Measurements from ENCODE around the gene SIAE. TPM values are rescaled to one million over a fixed set of nuclear protein-coding genes. Genes with fewer than 3 reads are reported as not detected.
A peak's percentile ranks its signal among the peaks of the same experiment; 100 is the strongest.

Gene SIAE
- total and polyA plus RNA-seq, 9 donors, result 2.3 to 18.8 (median 8.1) TPM

- intact Hi-C loops (cut with DNase I), result loop anchor here in 1 of 4 donors (5.0 kb wide), 1 partner anchor 163 kb away; no protein-coding TSS in a partner anchor
- H3K27ac ChIP-seq, result no peak overlapping the region
- H3K4me3 ChIP-seq, result peak overlapping the region; percentile 79
- H3K4me1 ChIP-seq (ENCODE audit: insufficient read depth), result peaks cover 1% of the 10 kb centered on the region
- 85 to 93% (median 91%) methylated on average over 5 of the region's 5 CpGs for WGBS, 3 donors
- TF ChIP-seq CTCF (IDR thresholded peaks at IDR 0.05) (no peak), POLR2A (IDR thresholded peaks at IDR 0.05) (no peak), EP300 (IDR thresholded peaks at IDR 0.05) (no peak)
- H3K27me3 ChIP-seq, result no peaks in the 10 kb centered on the region
- no peaks in the 10 kb centered on the region for H3K9me3 ChIP-seq
- no peaks in the 10 kb centered on the region for H3K36me3 ChIP-seq
- no peak for DNase-seq
Measured at GRCh38 chr11:124674571-124674970, 1.0 kb upstream of the SIAE start.

- intact Hi-C loops (cut with DNase I), result loop anchor here in 1 of 4 donors (5.0 kb wide), 1 partner anchor 163 kb away; no protein-coding TSS in a partner anchor
- WGBS, 3 donors, result 16 to 30% (median 28%) methylated on average over 18 of the region's 18 CpGs
- Histone ChIP-seq H3K36me3 (no peaks in the 10 kb centered on the region), H3K4me3 (peak overlapping the region; percentile 79), H3K27me3 (no peaks in the 10 kb centered on the region), H3K9me3 (no peaks in the 10 kb centered on the region), H3K4me1 (ENCODE audit: insufficient read depth) (peaks cover 1% of the 10 kb centered on the region), H3K27ac (no peak overlapping the region)
- no peak for DNase-seq
- TF ChIP-seq POLR2A (IDR thresholded peaks at IDR 0.05) (no peak), CTCF (IDR thresholded peaks at IDR 0.05) (no peak), EP300 (IDR thresholded peaks at IDR 0.05) (no peak)
Measured at GRCh38 chr11:124674168-124674517, 604 bp upstream of the SIAE start.

GRCh38 chr11:124672536-124673215, 863 bp downstream of the SIAE start:
- Histone ChIP-seq H3K27ac (peak overlapping the region in 1 of 2 donors; percentile 67), H3K4me1 (ENCODE audit: insufficient read depth) (peaks cover 1% of the 10 kb centered on the region), H3K27me3 (no peaks in the 10 kb centered on the region), H3K4me3 (peak overlapping the region; percentile 79), H3K9me3 (no peaks in the 10 kb centered on the region), H3K36me3 (no peaks in the 10 kb centered on the region)
- TF ChIP-seq POLR2A (IDR thresholded peaks at IDR 0.05) (no peak), EP300 (IDR thresholded peaks at IDR 0.05) (no peak), CTCF (IDR thresholded peaks at IDR 0.05) (no peak)
- intact Hi-C loops (cut with DNase I), result loop anchor here in 1 of 4 donors (2.0 to 5.0 kb wide), 2 partner anchors 90 to 165 kb away; partner anchors contain the start of gene ESAM
- WGBS, 3 donors, result 55 to 62% (median 56%) methylated on average over 7 of the region's 7 CpGs
- DNase-seq, result no peak

GRCh38 chr11:124670732-124671131, 2.8 kb downstream of the SIAE start:
- Histone ChIP-seq H3K36me3 (no peaks in the 10 kb centered on the region), H3K4me1 (ENCODE audit: insufficient read depth) (peaks cover 1% of the 10 kb centered on the region), H3K27ac (no peak overlapping the region), H3K4me3 (no peak overlapping the region), H3K27me3 (no peaks in the 10 kb centered on the region), H3K9me3 (no peaks in the 10 kb centered on the region)
- no peak for TF ChIP-seq POLR2A (IDR thresholded peaks at IDR 0.05)
- no peak for TF ChIP-seq EP300 (IDR thresholded peaks at IDR 0.05)
- no peak for TF ChIP-seq CTCF (IDR thresholded peaks at IDR 0.05)
- DNase-seq, result no peak
- intact Hi-C loops (cut with DNase I), result loop anchor here in 2 of 4 donors (2.0 to 5.0 kb wide), 2 partner anchors 92 to 167 kb away; partner anchors contain the start of gene ESAM (in 1 of the 2)
- 34 to 40% (median 36%) methylated on average over 3 of the region's 3 CpGs for WGBS, 3 donors
